ENCODE data around the gene CREB3L2.

- TF ChIP-seq POLR2AphosphoS5 (IDR thresholded peaks at IDR 0.05; ENCODE audit: low read depth), result no peak
- no peak for TF ChIP-seq CTCF (IDR thresholded peaks at IDR 0.05; ENCODE audit: insufficient read depth, low read length)
- TF ChIP-seq GABPA (IDR thresholded peaks at IDR 0.05; ENCODE audit: low read depth), result no peak
- TF ChIP-seq REST (IDR thresholded peaks at IDR 0.05; ENCODE audit: insufficient replicate concordance, low read depth), result no peak
- TF ChIP-seq SPI1 (IDR thresholded peaks at IDR 0.05; ENCODE audit: borderline replicate concordance, low read depth), result no peak
Observed at GRCh38 chr7:137850571-137850970, 151.3 kb downstream of the CREB3L2 start.

Data from HL-60 (cell line).